K562 (cell line): ENCODE measurements around the gene SNRNP48. TPM values are rescaled to one million over a fixed set of nuclear protein-coding genes. Genes with fewer than 3 reads are reported as not detected.

Experiments
- ATAC-seq: fragments of 200-7000 bp; cut with Tn5 transposase; 3 replicates; pipeline ENCODE4 v1.9.1; 2020; ENCODE audit warnings: moderate library complexity
- BruUV-seq: library from RNA; stranded (reverse); fragments of 400-500 nt; replicated peaks from 2 replicates; lab custom pipeline; 2021; lab: Mats Ljungman, UMichigan
- CTCF ChIA-PET: fragments of 300-600 bp; formaldehyde crosslinking; extraction: SDS; loops from one replicate; lab custom pipeline; 2021; ENCODE audit warnings: low intra/inter-chr PET ratio; lab: Yijun Ruan, JAX
- POLR2A ChIA-PET: fragments of 300-600, 350-650 bp; sonication (Branson Sonifier 250); formaldehyde crosslinking; extraction: SDS; loops from one replicate; lab custom pipeline; 2021; ENCODE audit warnings: antibody characterized with exemption, inconsistent platforms; lab: Yijun Ruan, JAX
- DNase-seq, 4 experiments: peaks; one replicate each; pipeline versions ENCODE4 v3.0.0 to v3.0.0-alpha.2; 2011 to 2018; ENCODE audit warnings: low spot score in 3 of 4, mixed read lengths in 3 of 4; ENCODE audit errors: extremely low read depth in 1 of 4
- FAIRE-seq: peaks from 2 replicates; lab custom pipeline; 2011; peaks lifted over from hg19 to GRCh38; lab: Jason Lieb, UNC
- H2AFZ ChIP-seq: 2 replicates; pipeline ENCODE4 v1.6.0; 2011; ENCODE audit warnings: low read depth, low read length, control low read depth, inconsistent platforms
- H3K27ac ChIP-seq: fragments of 200-600 bp; 3 replicates; pipeline ENCODE4 v1.8.0; 2011; ENCODE audit warnings: low read depth, mild to moderate bottlenecking, control low read depth, inconsistent platforms, low read length, moderate library complexity, mixed read lengths; ENCODE audit errors: extremely low read depth
- H3K27me3 ChIP-seq, 2 experiments: fragments of 300-600 bp in 1 of 2; 2 replicates in 1 of 2; 3 replicates in 1 of 2; pipeline versions ENCODE4 v1.6.0 to v1.8.0; 2011; ENCODE audit warnings: inconsistent platforms in 2 of 2, low read length in 2 of 2, mild to moderate bottlenecking in 1 of 2, mixed read lengths in 1 of 2, moderate library complexity in 1 of 2; ENCODE audit not compliant: control insufficient read depth in 2 of 2, insufficient read depth in 2 of 2
- H3K36me3 ChIP-seq: fragments of 300-600 bp; 3 replicates; pipeline ENCODE4 v1.8.0; 2011; ENCODE audit warnings: mild to moderate bottlenecking, low read length, inconsistent platforms; ENCODE audit not compliant: control insufficient read depth, insufficient read depth
- H3K4me1 ChIP-seq, 2 experiments: fragments of 200-600 bp in 1 of 2; replicated peaks in 1 of 2; 2 replicates in 1 of 2; 3 replicates in 1 of 2; pipeline versions ENCODE4 v1.5.1 to v1.8.0; 2011; ENCODE audit warnings: inconsistent platforms in 2 of 2, low read length in 2 of 2, mild to moderate bottlenecking in 1 of 2, mixed read lengths in 1 of 2, moderate library complexity in 1 of 2; ENCODE audit not compliant: control insufficient read depth in 2 of 2, insufficient read depth in 2 of 2
- H3K4me2 ChIP-seq: 2 replicates; pipeline ENCODE4 v1.6.1; 2011; ENCODE audit warnings: low read length, control low read depth, inconsistent platforms, mixed read lengths; ENCODE audit not compliant: insufficient read depth
- H3K4me3 ChIP-seq: fragments of 200-600 bp; sonication (generic), shearing (Covaris generic); 2 replicates; pipeline ENCODE4 v1.5.1; 2016; ENCODE audit warnings: control low read depth, inconsistent platforms
- H3K79me2 ChIP-seq: fragments of 200-600 bp; 3 replicates; pipeline ENCODE4 v1.8.0; 2011; ENCODE audit warnings: low read length, inconsistent platforms; ENCODE audit not compliant: control insufficient read depth, insufficient read depth
- H3K9ac ChIP-seq, 2 experiments: 2 replicates each; pipeline versions ENCODE4 v1.6.0 to v1.6.1; 2011; ENCODE audit warnings: low read depth in 2 of 2, low read length in 2 of 2, control low read depth in 1 of 2, inconsistent platforms in 1 of 2, mild to moderate bottlenecking in 1 of 2, mixed read lengths in 1 of 2; ENCODE audit not compliant: insufficient read depth in 1 of 2
- H3K9me1 ChIP-seq: one replicate; pipeline ENCODE4 v1.6.0; 2011; ENCODE audit warnings: inconsistent platforms, mild to moderate bottlenecking, low read length, moderate library complexity; ENCODE audit not compliant: control insufficient read depth, insufficient read depth
- H3K9me3 ChIP-seq: replicated peaks from 2 replicates; pipeline ENCODE4 v1.5.1; 2011; ENCODE audit warnings: low read depth, low read length, inconsistent platforms; ENCODE audit not compliant: control insufficient read depth, insufficient read depth
- H4K20me1 ChIP-seq: replicated peaks from 2 replicates; pipeline ENCODE4 v1.6.1; 2011; ENCODE audit warnings: low read length, inconsistent platforms, mixed read lengths; ENCODE audit not compliant: control insufficient read depth, insufficient read depth
- C11orf30 ChIP-seq: fragments of 450-650 bp; IDR thresholded peaks from 2 replicates; pipeline ENCODE4 v1.6.1; 2016; ENCODE audit warnings: low read depth, mild to moderate bottlenecking
- E2F1 ChIP-seq: sonication (generic); formaldehyde crosslinking; IDR thresholded peaks from 2 replicates; pipeline ENCODE4 v1.8.1; 2023; ENCODE audit warnings: mild to moderate bottlenecking, missing genetic modification reagents, moderate library complexity
- KDM1A ChIP-seq, 2 experiments: fragments of 450-650 bp; IDR thresholded peaks; 2 replicates each; pipeline ENCODE4 v1.6.1; 2016; ENCODE audit warnings: mild to moderate bottlenecking in 2 of 2
- LCOR ChIP-seq: sonication (generic); formaldehyde crosslinking; IDR thresholded peaks from 2 replicates; pipeline ENCODE4 v1.8.0; 2022; ENCODE audit warnings: mild to moderate bottlenecking, missing genetic modification reagents
- LEF1 ChIP-seq: fragments of 450-650 bp; IDR thresholded peaks from 2 replicates; pipeline ENCODE4 v1.6.1; 2016; ENCODE audit warnings: mild to moderate bottlenecking
- MAFF ChIP-seq: IDR thresholded peaks from 2 replicates; pipeline ENCODE4 v1.6.1; 2012; ENCODE audit warnings: low read length, improper control_type of control experiment
- MEIS2 ChIP-seq: fragments of 450-650 bp; IDR thresholded peaks from 2 replicates; pipeline ENCODE4 v1.6.1; 2014; ENCODE audit warnings: mild to moderate bottlenecking; ENCODE audit not compliant: partially characterized antibody
- MLLT1 ChIP-seq, 2 experiments: fragments of 450-650 bp; IDR thresholded peaks; 2 replicates each; pipeline ENCODE4 v1.6.1; 2016
- NCOA1 ChIP-seq: fragments of 450-650 bp; IDR thresholded peaks from 2 replicates; pipeline ENCODE4 v1.6.1; 2016; ENCODE audit warnings: low read depth
- NFE2 ChIP-seq: IDR thresholded peaks from 2 replicates; pipeline ENCODE4 v1.6.1; 2014; ENCODE audit warnings: antibody characterized with exemption, low read depth
- NKRF ChIP-seq: fragments of 450-650 bp; IDR thresholded peaks from 2 replicates; pipeline ENCODE4 v1.6.1; 2016; ENCODE audit warnings: borderline replicate concordance
- PKNOX1 ChIP-seq: fragments of 450-650 bp; IDR thresholded peaks from 2 replicates; pipeline ENCODE4 v1.6.1; 2016
- SIN3A ChIP-seq, 2 experiments: fragments of 150-350 bp in 1 of 2; IDR thresholded peaks; 2 replicates each; pipeline ENCODE4 v1.6.1; 2011 to 2016; ENCODE audit warnings: borderline replicate concordance in 2 of 2, low read depth in 2 of 2, low read length in 2 of 2, mild to moderate bottlenecking in 2 of 2, moderate library complexity in 2 of 2; ENCODE audit not compliant: control insufficient read depth in 1 of 2
- ZBTB43 ChIP-seq: sonication (generic); formaldehyde crosslinking; IDR thresholded peaks from 2 replicates; pipeline ENCODE4 v1.8.0; 2023; ENCODE audit warnings: mild to moderate bottlenecking, missing genetic modification reagents
- ZNF146 ChIP-seq: IDR thresholded peaks from one replicate; pipeline ENCODE4 v1.6.1; 2018; ENCODE audit warnings: missing compliant biosample characterization; ENCODE audit not compliant: unreplicated experiment
- WGBS: fragments of 100-300 bp; shearing (Covaris generic); methylation state at CpG from one replicate; pipeline ENCODE4 v1.1.6; 2016; ENCODE audit warnings: low coverage, mixed read lengths; ENCODE audit not compliant: insufficient coverage; ENCODE audit errors: missing lambda C conversion rate; 5-methylcytosine and 5-hydroxymethylcytosine counted together
- in situ Hi-C: fragments of 300-500 bp; cut with MboI; formaldehyde crosslinking; loops from 4 replicates; pipeline ENCODE4 v1.15.0; 2018; ENCODE audit warnings: inconsistent platforms, mixed read lengths
- intact Hi-C: fragments of 100-400 bp; cut with micrococcal nuclease; formaldehyde crosslinking; loops from 2 replicates; pipeline ENCODE4 v1.14.2; 2022
- polyA plus RNA-seq, 8 experiments: library from polyadenylated mRNA; depleted of rRNA in 4 of 8; stranded (reverse) in 5 of 8; unstranded in 3 of 8; fragments of >200 nt; fragmentation: Nextera tagmentation in 2 of 8; fragmentation: Illumina TruSeq in 1 of 8; extraction: Ambion mirVana in 2 of 8; extraction: Trizol in 1 of 8; gene quantifications; 2 replicates each; pipeline versions ENCODE4 v1.2.1 to v1.2.3, GENCODE V29; 2011 to 2014; ENCODE audit warnings: inconsistent platforms in 1 of 8, missing spikeins in 1 of 8
- total RNA-seq, 7 experiments: library from RNA; depleted of rRNA in 6 of 7; stranded (reverse); fragments of >200 nt in 6 of 7; fragmentation: Illumina TruSeq in 2 of 7; extraction: Trizol in 2 of 7; gene quantifications; 2 replicates each; pipeline versions ENCODE4 v1.2.1 to v1.2.3, GENCODE V29; 2011 to 2021; ENCODE audit warnings: low replicate concordance in 1 of 7

Gene SNRNP48
- total and polyA plus RNA-seq, 9 of the 15 experiments (the other 6 are each of a cell fraction or from before 2014, with no cell fraction given): 6.2 to 32.9 (median 18.6) TPM

GRCh38 chr6:7590918-7591302 lies 912 bp downstream of the SNRNP48 start:
- no TSS peak for BruUV-seq
- FAIRE-seq (no peak), ATAC-seq (peak; percentile 52), DNase-seq (peak; percentile 34 to 65 (median 44))
- peaks cover 13% of the 10 kb centered on the region for H4K20me1 ChIP-seq
- no peaks in the 10 kb centered on the region for H3K9me3 ChIP-seq
- H3K9me1 ChIP-seq: no peaks in the 10 kb centered on the region
- H3K27ac ChIP-seq: peak overlapping the region; percentile 76; the same call in 2 of the 3 replicates
- peak overlapping the region; percentile 88 for H3K4me2 ChIP-seq
- in situ Hi-C loops (no loop called here), intact Hi-C loops (loop anchor here (5.0 to 10.0 kb wide), 2 partner anchors 204 to 906 kb away; partner anchors contain the start of genes CAGE1 and RIOK1)
- H3K36me3 ChIP-seq: peaks cover 36% of the 10 kb centered on the region
- ChIA-PET CTCF (interaction anchor here (0.7 kb wide), 1 partner anchor 663 kb away, joined by 3 read pairs; no protein-coding TSS in a partner anchor), POLR2A (interaction anchor here (0.6 to 1.5 kb wide), 4 partner anchors 11 to 313 kb away, joined by 3 to 17 read pairs (median 4); no protein-coding TSS in a partner anchor)
- peaks cover 8% of the 10 kb centered on the region in 2 experiments; a peak in 4 of 5 replicates for H3K4me1 ChIP-seq
- peaks cover 35% of the 10 kb centered on the region for H3K79me2 ChIP-seq
- WGBS: under 1% methylated on average over 10 of the region's 10 CpGs
- H2AFZ ChIP-seq: peak overlapping the region; percentile 91; the same call in 1 of the 2 replicates
- H3K27me3 ChIP-seq: no peaks in the 10 kb centered on the region
- H3K9ac ChIP-seq: peak overlapping the region; percentile 81 to 97
- H3K4me3 ChIP-seq: peak overlapping the region; percentile 89
- TF ChIP-seq NKRF (peak; percentile 32; the same call in 1 of the 2 replicates), LEF1 (0 out of 2 replicates have a peak, but pooled peaks have one; percentile 13), MEIS2 (peak; percentile 45), NCOA1 (peak; percentile 8; the same call in 1 of the 2 replicates), ZBTB43 (CRISPR knock-in tag) (0 out of 2 replicates have a peak, but pooled peaks have one; percentile 26), MLLT1 (IDR thresholded peaks at IDR 0.05) (no peak), KDM1A (IDR thresholded peaks at IDR 0.05) (peak; percentile 43 to 63; a peak in 2 of 4 replicates), SIN3A (IDR thresholded peaks at IDR 0.05; ENCODE audit: borderline replicate concordance in 2 of 2, control insufficient read depth in 1 of 2, low read depth in 2 of 2, low read length in 2 of 2) (peak in 1 of 2 experiments; percentile 61; a peak in 1 of 4 replicates), LCOR (0 out of 2 replicates have a peak, but pooled peaks have one; percentile 12), NFE2 (peak; percentile 81), E2F1 (CRISPR knock-in tag) (0 out of 2 replicates have a peak, but pooled peaks have one; percentile 11), C11orf30 (peak; percentile 63), PKNOX1 (peak; percentile 28; the same call in 1 of the 2 replicates), MAFF (0 out of 2 replicates have a peak, but pooled peaks have one; percentile 38), ZNF146 (CRISPR knock-in tag) (no peak)
